IPS-15b (cell line): ENCODE results near the gene IP6K3.

Experiments used
- H3K27me3 ChIP-seq: one replicate; pipeline ENCODE4 v1.6.1; 2013; ENCODE audit warnings: low read length; ENCODE audit not compliant: control insufficient read depth, insufficient read depth
- H3K36me3 ChIP-seq: one replicate; pipeline ENCODE4 v1.6.1; 2013; ENCODE audit warnings: low read length; ENCODE audit not compliant: control insufficient read depth, insufficient read depth
- H3K4me1 ChIP-seq: one replicate; pipeline ENCODE4 v1.6.1; 2013; ENCODE audit warnings: mild to moderate bottlenecking, low read length; ENCODE audit not compliant: control insufficient read depth, insufficient read depth
- H3K4me3 ChIP-seq: one replicate; pipeline ENCODE4 v1.5.1; 2013; ENCODE audit warnings: low read depth, low read length
- H3K9ac ChIP-seq: one replicate; pipeline ENCODE4 v1.6.1; 2013; ENCODE audit warnings: low read depth, mild to moderate bottlenecking, low read length
- H3K9me3 ChIP-seq: one replicate; pipeline ENCODE4 v1.6.1; 2013; ENCODE audit warnings: mild to moderate bottlenecking, low read length; ENCODE audit not compliant: control insufficient read depth, insufficient read depth

Gene IP6K3

GRCh38 chr6:33755070-33755869 is 8.6 kb upstream of the IP6K3 start:
- no peaks in the 10 kb centered on the region for H3K36me3 ChIP-seq
- no peak overlapping the region for H3K4me3 ChIP-seq
- no peaks in the 10 kb centered on the region for H3K27me3 ChIP-seq
- H3K4me1 ChIP-seq = no peaks in the 10 kb centered on the region
- no peak overlapping the region for H3K9ac ChIP-seq
- H3K9me3 ChIP-seq = no peaks in the 10 kb centered on the region

GRCh38 chr6:33754222-33754621 is 7.5 kb upstream of the IP6K3 start:
- no peak overlapping the region for H3K9ac ChIP-seq
- no peaks in the 10 kb centered on the region for H3K4me1 ChIP-seq
- no peaks in the 10 kb centered on the region for H3K36me3 ChIP-seq
- no peak overlapping the region for H3K4me3 ChIP-seq
- H3K27me3 ChIP-seq = no peaks in the 10 kb centered on the region
- H3K9me3 ChIP-seq = no peaks in the 10 kb centered on the region

- Histone ChIP-seq H3K36me3 (no peaks in the 10 kb centered on the region), H3K9me3 (no peaks in the 10 kb centered on the region), H3K9ac (no peak overlapping the region), H3K4me1 (no peaks in the 10 kb centered on the region), H3K4me3 (no peak overlapping the region), H3K27me3 (no peaks in the 10 kb centered on the region)
Observed at GRCh38 chr6:33752646-33753015, 5.9 kb upstream of the IP6K3 start.

GRCh38 chr6:33751771-33752645 is 5.3 kb upstream of the IP6K3 start:
- H3K4me3 ChIP-seq = no peak overlapping the region

GRCh38 chr6:33750244-33750991 is 3.7 kb upstream of the IP6K3 start:
- Histone ChIP-seq H3K9me3 (no peaks in the 10 kb centered on the region), H3K27me3 (no peaks in the 10 kb centered on the region), H3K36me3 (no peaks in the 10 kb centered on the region), H3K4me1 (peaks cover 6% of the 10 kb centered on the region), H3K4me3 (no peak overlapping the region), H3K9ac (no peak overlapping the region)

More at GRCh38 chr6:33751771-33752645, 5.3 kb upstream of the IP6K3 start:
- Histone ChIP-seq H3K4me1 (no peaks in the 10 kb centered on the region), H3K9me3 (no peaks in the 10 kb centered on the region), H3K36me3 (no peaks in the 10 kb centered on the region), H3K27me3 (no peaks in the 10 kb centered on the region), H3K9ac (no peak overlapping the region)

- H3K36me3 ChIP-seq = no peaks in the 10 kb centered on the region
- no peak overlapping the region for H3K4me3 ChIP-seq
- peaks cover 7% of the 10 kb centered on the region for H3K4me1 ChIP-seq
- no peaks in the 10 kb centered on the region for H3K27me3 ChIP-seq
- no peaks in the 10 kb centered on the region for H3K9me3 ChIP-seq
- H3K9ac ChIP-seq = no peak overlapping the region
Observed at GRCh38 chr6:33749401-33749800, 2.7 kb upstream of the IP6K3 start.

- H3K27me3 ChIP-seq = no peaks in the 10 kb centered on the region
- peaks cover 11% of the 10 kb centered on the region for H3K4me1 ChIP-seq
- H3K9me3 ChIP-seq = no peaks in the 10 kb centered on the region
- H3K4me3 ChIP-seq = no peak overlapping the region
- no peak overlapping the region for H3K9ac ChIP-seq
- no peaks in the 10 kb centered on the region for H3K36me3 ChIP-seq
Observed at GRCh38 chr6:33748841-33749240, 2.1 kb upstream of the IP6K3 start.

GRCh38 chr6:33747823-33748222 is 1.1 kb upstream of the IP6K3 start:
- Histone ChIP-seq H3K9me3 (no peaks in the 10 kb centered on the region), H3K27me3 (no peaks in the 10 kb centered on the region), H3K4me1 (peaks cover 11% of the 10 kb centered on the region), H3K4me3 (no peak overlapping the region), H3K9ac (no peak overlapping the region), H3K36me3 (no peaks in the 10 kb centered on the region)

- Histone ChIP-seq H3K9ac (no peak overlapping the region), H3K36me3 (no peaks in the 10 kb centered on the region), H3K4me3 (no peak overlapping the region), H3K9me3 (no peaks in the 10 kb centered on the region), H3K4me1 (peaks cover 11% of the 10 kb centered on the region), H3K27me3 (no peaks in the 10 kb centered on the region)
Observed at GRCh38 chr6:33746036-33746600, 587 bp downstream of the IP6K3 start.

GRCh38 chr6:33745548-33745947 is 1.2 kb downstream of the IP6K3 start:
- Histone ChIP-seq H3K36me3 (no peaks in the 10 kb centered on the region), H3K9ac (no peak overlapping the region), H3K9me3 (no peaks in the 10 kb centered on the region), H3K4me3 (no peak overlapping the region), H3K27me3 (no peaks in the 10 kb centered on the region), H3K4me1 (peaks cover 11% of the 10 kb centered on the region)

- Histone ChIP-seq H3K4me1 (peaks cover 11% of the 10 kb centered on the region), H3K4me3 (no peak overlapping the region), H3K9ac (no peak overlapping the region), H3K36me3 (no peaks in the 10 kb centered on the region), H3K27me3 (no peaks in the 10 kb centered on the region), H3K9me3 (no peaks in the 10 kb centered on the region)
Observed at GRCh38 chr6:33744895-33745546, 1.7 kb downstream of the IP6K3 start.
